Esophagus muscularis mucosa (tissue), 4 donors: ENCODE data around the gene MEF2D. TPM values are rescaled to one million over a fixed set of nuclear protein-coding genes. Genes with fewer than 3 reads are reported as not detected.

ENCODE experiments used
- DNase-seq: peaks from one replicate; pipeline ENCODE4 v3.0.0-alpha.2; 2017; ENCODE audit errors: extremely low spot score
- H3K27ac ChIP-seq, 4 donors: fragments of 200-600 bp; sonication (generic); replicated peaks in 1 of 4; 1 replicate in 3 of 4; 2 replicates in 1 of 4; pipeline ENCODE4 v1.5.1; 2016 to 2019; ENCODE audit warnings: mild to moderate bottlenecking in 1 of 4
- H3K27me3 ChIP-seq, 4 donors: fragments of 200-600 bp; sonication (generic); one replicate each; pipeline versions ENCODE4 v1.5.1 to v1.6.0; 2016 to 2019
- H3K36me3 ChIP-seq, 4 donors: fragments of 200-600 bp; sonication (generic); one replicate each; pipeline ENCODE4 v1.5.1; 2016 to 2019
- H3K4me1 ChIP-seq, 4 donors: fragments of 200-600 bp; sonication (generic); one replicate each; pipeline ENCODE4 v1.5.1; 2016 to 2019
- H3K4me3 ChIP-seq, 4 donors: fragments of 200-600 bp; sonication (generic); 1 replicate in 2 of 4; 2 replicates in 2 of 4; pipeline ENCODE4 v1.5.1; 2016 to 2019; ENCODE audit warnings: mild to moderate bottlenecking in 4 of 4, moderate library complexity in 1 of 4
- H3K9me3 ChIP-seq, 4 donors: fragments of 200-600 bp; sonication (generic); 1 replicate in 3 of 4; 2 replicates in 1 of 4; pipeline ENCODE4 v1.5.1; 2016 to 2019
- EP300 ChIP-seq: sonication (generic); formaldehyde crosslinking; IDR thresholded peaks from one replicate; pipeline ENCODE4 v1.6.1; 2017; ENCODE audit warnings: antibody characterized with exemption
- POLR2A ChIP-seq: fragments of 450-650 bp; IDR thresholded peaks from one replicate; pipeline ENCODE4 v1.6.1; 2017; ENCODE audit warnings: antibody characterized with exemption, moderate library complexity, mild to moderate bottlenecking, low read depth
- POLR2AphosphoS5 ChIP-seq, 2 donors: sonication (generic); formaldehyde crosslinking; IDR thresholded peaks; one replicate each; pipeline ENCODE4 v1.6.1; 2017; ENCODE audit warnings: antibody characterized with exemption in 2 of 2
- WGBS: methylation state at CpG from one replicate; pipeline ENCODE4 v1.1.5; 2018; 5-methylcytosine and 5-hydroxymethylcytosine counted together
- intact Hi-C: fragments of 100-400 bp; cut with DNase I; formaldehyde crosslinking; loops from one replicate; pipeline ENCODE4 v1.15.1; 2023
- total RNA-seq, 4 donors: library from RNA; depleted of rRNA; stranded (reverse); fragments of >200 nt; gene quantifications; one replicate each; pipeline versions ENCODE4 v1.1.0 to v1.2.1, GENCODE V29; 2016
- TF ChIP-seq, protein P1 (sequence below), 3 experiments: fragments of 200-600 bp in 2 of 3; fragments of 450-650 bp in 1 of 3; sonication (generic) in 2 of 3; IDR thresholded peaks; one replicate each; pipeline ENCODE4 v1.5.1; 2017 to 2019; ENCODE audit warnings: antibody characterized with exemption in 3 of 3, mild to moderate bottlenecking in 2 of 3, moderate library complexity in 1 of 3

MEF2D gene
- total RNA-seq, 4 donors from 2014 or later: 78.0 to 138 (median 115) TPM

- intact Hi-C loops: no loop called here
- WGBS: 60% methylated on average over 4 of the region's 4 CpGs
- DNase-seq: no peak
- TF ChIP-seq POLR2A: no peak
- no peak for TF ChIP-seq POLR2AphosphoS5 (IDR thresholded peaks at IDR 0.05)
- no peak for TF ChIP-seq EP300
- TF ChIP-seq, protein P1, sequence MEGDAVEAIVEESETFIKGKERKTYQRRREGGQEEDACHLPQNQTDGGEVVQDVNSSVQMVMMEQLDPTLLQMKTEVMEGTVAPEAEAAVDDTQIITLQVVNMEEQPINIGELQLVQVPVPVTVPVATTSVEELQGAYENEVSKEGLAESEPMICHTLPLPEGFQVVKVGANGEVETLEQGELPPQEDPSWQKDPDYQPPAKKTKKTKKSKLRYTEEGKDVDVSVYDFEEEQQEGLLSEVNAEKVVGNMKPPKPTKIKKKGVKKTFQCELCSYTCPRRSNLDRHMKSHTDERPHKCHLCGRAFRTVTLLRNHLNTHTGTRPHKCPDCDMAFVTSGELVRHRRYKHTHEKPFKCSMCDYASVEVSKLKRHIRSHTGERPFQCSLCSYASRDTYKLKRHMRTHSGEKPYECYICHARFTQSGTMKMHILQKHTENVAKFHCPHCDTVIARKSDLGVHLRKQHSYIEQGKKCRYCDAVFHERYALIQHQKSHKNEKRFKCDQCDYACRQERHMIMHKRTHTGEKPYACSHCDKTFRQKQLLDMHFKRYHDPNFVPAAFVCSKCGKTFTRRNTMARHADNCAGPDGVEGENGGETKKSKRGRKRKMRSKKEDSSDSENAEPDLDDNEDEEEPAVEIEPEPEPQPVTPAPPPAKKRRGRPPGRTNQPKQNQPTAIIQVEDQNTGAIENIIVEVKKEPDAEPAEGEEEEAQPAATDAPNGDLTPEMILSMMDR (IDR thresholded peaks at IDR 0.05): no peak
- H3K27me3 ChIP-seq: peaks cover 3 to 100% (median 65%) of the 10 kb centered on the region in 4 donors
- H3K4me3 ChIP-seq: no peak overlapping the region
- H3K4me1 ChIP-seq: peaks cover 11 to 14% (median 14%) of the 10 kb centered on the region in 4 donors
- no peak overlapping the region for H3K27ac ChIP-seq
- no peaks in the 10 kb centered on the region for H3K36me3 ChIP-seq
- no peaks in the 10 kb centered on the region for H3K9me3 ChIP-seq
Observed at GRCh38 chr1:156431366-156431765, 69.2 kb downstream of the MEF2D start.

DNA sequence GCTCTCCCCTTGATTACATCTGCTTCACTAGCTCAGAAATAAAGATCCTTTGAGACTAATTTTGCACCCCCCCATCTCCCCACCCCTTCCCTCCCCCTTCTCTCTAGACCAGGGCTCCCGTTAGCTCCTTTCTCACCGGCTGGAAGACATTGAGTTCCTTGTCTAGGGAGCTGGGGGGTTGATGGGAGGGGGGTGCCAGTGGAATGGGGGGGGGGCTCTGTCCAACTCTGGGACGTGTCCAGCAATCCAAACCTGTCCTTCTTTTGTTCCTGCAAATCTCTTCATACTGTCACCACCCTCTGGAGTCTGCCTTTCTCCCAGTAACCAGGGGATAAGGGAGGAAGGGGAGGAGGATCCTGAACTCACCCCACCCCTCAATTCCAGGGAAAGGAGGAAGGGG is 69.7 kb downstream of the MEF2D start:
- Histone ChIP-seq H3K4me3 (no peak overlapping the region), H3K9me3 (no peaks in the 10 kb centered on the region), H3K36me3 (no peaks in the 10 kb centered on the region), H3K27me3 (peaks cover 0 to 100% (median 60%) of the 10 kb centered on the region in 4 donors), H3K27ac (no peak overlapping the region), H3K4me1 (peaks cover 8 to 9% (median 9%) of the 10 kb centered on the region in 4 donors)
- intact Hi-C loops: no loop called here
- TF ChIP-seq, protein P1 (IDR thresholded peaks at IDR 0.05): no peak
- TF ChIP-seq EP300 (no peak), POLR2AphosphoS5 (IDR thresholded peaks at IDR 0.05) (no peak), POLR2A (no peak)
- WGBS: 20% methylated on average over 3 of the region's 3 CpGs
- DNase-seq: no peak

GRCh38 chr1:156430303-156430702 is 70.3 kb downstream of the MEF2D start:
- Histone ChIP-seq H3K27ac (no peak overlapping the region), H3K36me3 (no peaks in the 10 kb centered on the region), H3K4me1 (peaks cover 2 to 3% (median 3%) of the 10 kb centered on the region in 4 donors), H3K9me3 (no peaks in the 10 kb centered on the region), H3K27me3 (peaks cover 0 to 100% (median 55%) of the 10 kb centered on the region in 4 donors), H3K4me3 (no peak overlapping the region)
- no peak for TF ChIP-seq EP300
- WGBS: 19% methylated on average over 7 of the region's 7 CpGs
- intact Hi-C loops: no loop called here
- no peak for DNase-seq

- no peak for DNase-seq
Observed at GRCh38 chr1:156429313-156430060, 71.1 kb downstream of the MEF2D start.

DNA sequence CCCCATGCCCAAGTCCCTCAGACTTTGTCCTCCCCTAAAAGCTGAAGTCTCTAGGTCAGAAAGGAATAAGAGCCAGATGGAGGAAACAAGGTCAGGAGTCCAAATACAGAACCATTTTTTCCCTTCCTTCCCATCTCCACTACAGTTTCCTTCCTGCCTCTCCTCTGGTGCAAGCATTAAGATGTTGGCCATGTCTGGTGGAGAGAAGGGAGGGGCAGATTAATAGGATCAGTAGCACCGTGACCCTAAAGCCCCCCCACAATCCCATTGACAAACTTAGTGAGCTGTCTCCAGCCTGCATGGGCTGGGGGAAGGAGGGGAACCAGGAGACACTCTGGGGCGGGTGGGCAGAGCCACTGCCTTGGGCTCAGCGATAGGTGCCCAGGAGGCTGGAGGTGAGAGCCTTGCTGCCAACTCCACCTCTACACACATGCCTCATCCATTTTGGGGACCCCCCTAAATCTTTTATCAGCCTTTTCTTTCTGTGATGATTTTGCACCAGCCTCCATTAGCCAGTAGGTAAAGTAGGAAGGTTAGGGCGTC is 71.8 kb downstream of the MEF2D start:
- peaks cover 0 to 100% (median 40%) of the 10 kb centered on the region in 4 donors for H3K27me3 ChIP-seq
- intact Hi-C loops: no loop called here
- H3K36me3 ChIP-seq: no peaks in the 10 kb centered on the region
- H3K4me1 ChIP-seq: no peaks in the 10 kb centered on the region
- H3K9me3 ChIP-seq: no peaks in the 10 kb centered on the region
- H3K4me3 ChIP-seq: no peak overlapping the region
- no peak for DNase-seq
- 13% methylated on average over 4 of the region's 4 CpGs for WGBS
- H3K27ac ChIP-seq: no peak overlapping the region
- TF ChIP-seq EP300 (no peak), POLR2A (no peak), POLR2AphosphoS5 (IDR thresholded peaks at IDR 0.05) (no peak)
- TF ChIP-seq, protein P1 (IDR thresholded peaks at IDR 0.05): no peak

More at GRCh38 chr1:156429313-156430060, 71.1 kb downstream of the MEF2D start:
- Histone ChIP-seq H3K27ac (no peak overlapping the region), H3K4me3 (no peak overlapping the region), H3K36me3 (no peaks in the 10 kb centered on the region), H3K4me1 (no peaks in the 10 kb centered on the region), H3K27me3 (peaks cover 0 to 100% (median 46%) of the 10 kb centered on the region in 4 donors), H3K9me3 (no peaks in the 10 kb centered on the region)
- TF ChIP-seq POLR2AphosphoS5 (IDR thresholded peaks at IDR 0.05): no peak
- TF ChIP-seq, protein P1 (IDR thresholded peaks at IDR 0.05): no peak
- no peak for TF ChIP-seq EP300
- no peak for TF ChIP-seq POLR2A
- WGBS: 11% methylated on average over 13 of the region's 13 CpGs
- intact Hi-C loops: no loop called here
